Measurements from ENCODE around the gene CHST8. TPM values are rescaled to one million over a fixed set of nuclear protein-coding genes. Genes with fewer than 3 reads are reported as not detected.
A peak's percentile ranks its signal among the peaks of the same experiment; 100 is the strongest.

Gene CHST8
- total RNA-seq, 1 donor from 2014 or later = not detected

GRCh38 chr19:33681081-33681680, 59.4 kb downstream of the CHST8 start:
- Histone ChIP-seq H3K4me3 (no peak overlapping the region), H3K27me3 (no peaks in the 10 kb centered on the region), H3K9me3 (no peaks in the 10 kb centered on the region), H3K36me3 (no peaks in the 10 kb centered on the region), H3K4me1 (no peaks in the 10 kb centered on the region), H3K27ac (no peak overlapping the region)
- TF ChIP-seq, protein P1, sequence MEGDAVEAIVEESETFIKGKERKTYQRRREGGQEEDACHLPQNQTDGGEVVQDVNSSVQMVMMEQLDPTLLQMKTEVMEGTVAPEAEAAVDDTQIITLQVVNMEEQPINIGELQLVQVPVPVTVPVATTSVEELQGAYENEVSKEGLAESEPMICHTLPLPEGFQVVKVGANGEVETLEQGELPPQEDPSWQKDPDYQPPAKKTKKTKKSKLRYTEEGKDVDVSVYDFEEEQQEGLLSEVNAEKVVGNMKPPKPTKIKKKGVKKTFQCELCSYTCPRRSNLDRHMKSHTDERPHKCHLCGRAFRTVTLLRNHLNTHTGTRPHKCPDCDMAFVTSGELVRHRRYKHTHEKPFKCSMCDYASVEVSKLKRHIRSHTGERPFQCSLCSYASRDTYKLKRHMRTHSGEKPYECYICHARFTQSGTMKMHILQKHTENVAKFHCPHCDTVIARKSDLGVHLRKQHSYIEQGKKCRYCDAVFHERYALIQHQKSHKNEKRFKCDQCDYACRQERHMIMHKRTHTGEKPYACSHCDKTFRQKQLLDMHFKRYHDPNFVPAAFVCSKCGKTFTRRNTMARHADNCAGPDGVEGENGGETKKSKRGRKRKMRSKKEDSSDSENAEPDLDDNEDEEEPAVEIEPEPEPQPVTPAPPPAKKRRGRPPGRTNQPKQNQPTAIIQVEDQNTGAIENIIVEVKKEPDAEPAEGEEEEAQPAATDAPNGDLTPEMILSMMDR (IDR thresholded peaks at IDR 0.05) = no peak
- no peak for DNase-seq (ENCODE audit: low spot score in 2 of 2)
- intact Hi-C loops (cut with DNase I) = no loop called here

DNA sequence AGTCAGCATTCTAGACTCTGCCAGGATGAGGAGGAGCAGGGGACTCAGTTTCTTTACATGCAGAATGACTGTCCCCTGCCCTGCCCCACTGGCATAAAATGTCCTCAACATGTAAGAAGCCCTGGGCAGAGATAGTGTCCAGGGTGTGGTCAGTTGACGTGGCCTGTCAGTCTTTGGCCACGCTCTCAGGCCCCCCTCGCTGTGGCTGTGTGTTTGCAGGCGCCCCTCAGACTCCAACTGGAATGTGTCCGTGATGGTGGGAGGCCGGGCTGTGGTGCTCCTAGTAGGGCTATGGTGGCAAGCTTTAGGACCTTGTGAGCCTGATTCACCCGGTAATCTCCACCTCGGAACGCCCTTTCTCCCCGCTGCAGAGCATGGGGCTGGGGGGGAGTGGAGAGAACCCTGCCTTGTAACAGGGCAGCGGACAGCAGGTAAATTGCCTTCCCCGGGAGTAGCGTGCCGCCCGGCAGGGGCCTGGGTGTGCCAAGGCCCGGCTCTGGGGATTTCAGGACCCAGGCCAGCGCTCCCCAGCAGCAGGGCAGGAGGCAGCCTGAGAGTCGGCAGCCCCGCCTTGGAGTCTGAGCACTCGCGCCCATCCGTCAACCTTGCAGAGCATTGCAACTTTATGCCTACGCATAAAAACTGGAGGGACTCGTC, 62.3 kb downstream of the CHST8 start:
- no peaks in the 10 kb centered on the region for H3K36me3 ChIP-seq
- no peak overlapping the region for H3K4me3 ChIP-seq
- H3K9me3 ChIP-seq = no peaks in the 10 kb centered on the region
- TF ChIP-seq, protein P1 (IDR thresholded peaks at IDR 0.05) = no peak
- H3K4me1 ChIP-seq = no peaks in the 10 kb centered on the region
- H3K27ac ChIP-seq = no peak overlapping the region
- H3K27me3 ChIP-seq = no peaks in the 10 kb centered on the region
- DNase-seq (ENCODE audit: low spot score in 2 of 2) = no peak
- intact Hi-C loops (cut with DNase I) = no loop called here

GRCh38 chr19:33684538-33685232, 62.9 kb downstream of the CHST8 start:
- Histone ChIP-seq H3K36me3 (no peaks in the 10 kb centered on the region), H3K4me3 (no peak overlapping the region), H3K9me3 (no peaks in the 10 kb centered on the region), H3K27ac (no peak overlapping the region), H3K27me3 (no peaks in the 10 kb centered on the region), H3K4me1 (no peaks in the 10 kb centered on the region)
- TF ChIP-seq, protein P1 (IDR thresholded peaks at IDR 0.05) = no peak
- no peak for DNase-seq (ENCODE audit: low spot score in 2 of 2)
- intact Hi-C loops (cut with DNase I) = no loop called here

DNA sequence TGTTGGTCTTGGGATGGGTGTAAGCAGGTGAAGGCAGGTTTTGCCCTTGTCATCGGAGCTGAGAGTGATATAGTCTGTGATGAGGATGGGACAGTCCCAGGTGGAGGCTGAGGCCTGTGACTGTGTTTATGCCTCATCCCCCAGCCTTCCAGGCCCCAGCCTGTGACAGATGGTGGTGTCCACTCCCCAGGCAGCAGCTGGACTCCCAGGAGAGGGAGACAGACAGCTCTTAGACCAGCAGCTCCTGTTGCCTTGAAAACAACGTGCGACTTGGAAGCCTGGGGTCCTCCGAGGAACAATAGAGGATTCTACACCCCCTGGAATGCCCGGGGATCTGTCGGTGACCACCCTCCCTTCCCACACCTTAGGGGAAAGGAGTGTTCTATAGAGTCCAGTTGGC, 63.8 kb downstream of the CHST8 start:
- H3K27ac ChIP-seq = no peak overlapping the region
- H3K4me3 ChIP-seq = no peak overlapping the region
- H3K4me1 ChIP-seq = no peaks in the 10 kb centered on the region
- no peaks in the 10 kb centered on the region for H3K9me3 ChIP-seq
- TF ChIP-seq, protein P1 (IDR thresholded peaks at IDR 0.05) = no peak
- H3K27me3 ChIP-seq = no peaks in the 10 kb centered on the region
- peak in 1 of 2 donors; percentile 15 for DNase-seq (ENCODE audit: low spot score in 2 of 2)
- intact Hi-C loops (cut with DNase I) = no loop called here
- H3K36me3 ChIP-seq = no peaks in the 10 kb centered on the region

- intact Hi-C loops (cut with DNase I) = no loop called here
- peak in 1 of 2 donors; percentile 54 for DNase-seq (ENCODE audit: low spot score in 2 of 2)
- no peaks in the 10 kb centered on the region for H3K27me3 ChIP-seq
- H3K27ac ChIP-seq = no peak overlapping the region
- no peaks in the 10 kb centered on the region for H3K4me1 ChIP-seq
- H3K9me3 ChIP-seq = no peaks in the 10 kb centered on the region
- TF ChIP-seq, protein P1 (IDR thresholded peaks at IDR 0.05) = no peak
- no peak overlapping the region for H3K4me3 ChIP-seq
- no peaks in the 10 kb centered on the region for H3K36me3 ChIP-seq
These were observed 64.5 kb downstream of the CHST8 start for GRCh38 chr19:33686262-33686661.
